ENCODE measurements around the gene SMC1B. TPM values are rescaled to one million over a fixed set of nuclear protein-coding genes. Genes with fewer than 3 reads are reported as not detected.

The SMC1B gene
- total and polyA plus RNA-seq, 12 donors = 0.05 TPM; not detected in 11

DNA sequence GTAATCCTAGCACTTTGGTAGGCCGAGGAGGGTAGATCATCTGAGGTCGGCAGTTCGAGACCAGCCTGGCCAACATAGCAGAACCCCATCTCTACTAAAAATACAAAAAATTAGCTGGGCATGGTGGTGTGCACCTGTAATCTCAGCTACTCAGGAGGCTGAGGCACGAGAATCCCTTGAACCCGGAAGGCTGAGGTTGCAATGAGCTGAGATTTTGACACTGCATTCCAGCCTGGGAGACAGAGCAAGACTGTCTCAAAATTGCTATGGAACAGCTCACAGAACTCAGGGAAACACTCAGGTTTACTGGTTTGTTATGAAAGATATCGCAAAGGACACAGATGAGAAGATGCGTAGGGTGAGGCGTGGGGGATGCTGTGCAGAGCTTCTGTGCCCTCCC is 101.0 kb downstream of the SMC1B start:
- H3K27ac ChIP-seq = no peak overlapping the region
- no peak for ATAC-seq
- no peak overlapping the region for H3K4me3 ChIP-seq
- no peak for DNase-seq
- peaks cover 0 to 7% (median 0%) of the 10 kb centered on the region in 9 donors for H3K36me3 ChIP-seq
- TF ChIP-seq, protein P1, sequence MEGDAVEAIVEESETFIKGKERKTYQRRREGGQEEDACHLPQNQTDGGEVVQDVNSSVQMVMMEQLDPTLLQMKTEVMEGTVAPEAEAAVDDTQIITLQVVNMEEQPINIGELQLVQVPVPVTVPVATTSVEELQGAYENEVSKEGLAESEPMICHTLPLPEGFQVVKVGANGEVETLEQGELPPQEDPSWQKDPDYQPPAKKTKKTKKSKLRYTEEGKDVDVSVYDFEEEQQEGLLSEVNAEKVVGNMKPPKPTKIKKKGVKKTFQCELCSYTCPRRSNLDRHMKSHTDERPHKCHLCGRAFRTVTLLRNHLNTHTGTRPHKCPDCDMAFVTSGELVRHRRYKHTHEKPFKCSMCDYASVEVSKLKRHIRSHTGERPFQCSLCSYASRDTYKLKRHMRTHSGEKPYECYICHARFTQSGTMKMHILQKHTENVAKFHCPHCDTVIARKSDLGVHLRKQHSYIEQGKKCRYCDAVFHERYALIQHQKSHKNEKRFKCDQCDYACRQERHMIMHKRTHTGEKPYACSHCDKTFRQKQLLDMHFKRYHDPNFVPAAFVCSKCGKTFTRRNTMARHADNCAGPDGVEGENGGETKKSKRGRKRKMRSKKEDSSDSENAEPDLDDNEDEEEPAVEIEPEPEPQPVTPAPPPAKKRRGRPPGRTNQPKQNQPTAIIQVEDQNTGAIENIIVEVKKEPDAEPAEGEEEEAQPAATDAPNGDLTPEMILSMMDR (IDR thresholded peaks at IDR 0.05) = no peak
- no peaks in the 10 kb centered on the region for H3K9me3 ChIP-seq
- 89 to 90% methylated on average over 8 of the region's 8 CpGs for WGBS, 2 donors
- intact Hi-C loops (cut with DNase I) = loop anchor here in 3 of 10 donors (5.0 to 10.0 kb wide), 2 partner anchors 40 to 122 kb away; no protein-coding TSS in a partner anchor
- H3K27me3 ChIP-seq = no peaks in the 10 kb centered on the region
- peaks cover 8 to 50% (median 41%) of the 10 kb centered on the region in 9 donors for H3K4me1 ChIP-seq

GRCh38 chr22:45310977-45311531 is 102.3 kb downstream of the SMC1B start:
- no peak for DNase-seq
- intact Hi-C loops (cut with DNase I) = loop anchor here in 4 of 10 donors (2.0 to 10.0 kb wide), 3 partner anchors 39 to 124 kb away; no protein-coding TSS in a partner anchor
- Histone ChIP-seq H3K9me3 (no peaks in the 10 kb centered on the region), H3K4me3 (peak overlapping the region; percentile 63 to 99 (median 97)), H3K27me3 (no peaks in the 10 kb centered on the region), H3K36me3 (peaks cover 0 to 7% (median 0%) of the 10 kb centered on the region in 9 donors), H3K27ac (peak overlapping the region in 8 of 10 donors; percentile 74 to 94 (median 86)), H3K4me1 (peaks cover 8 to 40% (median 30%) of the 10 kb centered on the region in 9 donors)
- TF ChIP-seq, protein P1 (IDR thresholded peaks at IDR 0.05) = no peak
- 48 to 56% methylated on average over 14 of the region's 14 CpGs for WGBS, 2 donors
- no peak for ATAC-seq

DNA sequence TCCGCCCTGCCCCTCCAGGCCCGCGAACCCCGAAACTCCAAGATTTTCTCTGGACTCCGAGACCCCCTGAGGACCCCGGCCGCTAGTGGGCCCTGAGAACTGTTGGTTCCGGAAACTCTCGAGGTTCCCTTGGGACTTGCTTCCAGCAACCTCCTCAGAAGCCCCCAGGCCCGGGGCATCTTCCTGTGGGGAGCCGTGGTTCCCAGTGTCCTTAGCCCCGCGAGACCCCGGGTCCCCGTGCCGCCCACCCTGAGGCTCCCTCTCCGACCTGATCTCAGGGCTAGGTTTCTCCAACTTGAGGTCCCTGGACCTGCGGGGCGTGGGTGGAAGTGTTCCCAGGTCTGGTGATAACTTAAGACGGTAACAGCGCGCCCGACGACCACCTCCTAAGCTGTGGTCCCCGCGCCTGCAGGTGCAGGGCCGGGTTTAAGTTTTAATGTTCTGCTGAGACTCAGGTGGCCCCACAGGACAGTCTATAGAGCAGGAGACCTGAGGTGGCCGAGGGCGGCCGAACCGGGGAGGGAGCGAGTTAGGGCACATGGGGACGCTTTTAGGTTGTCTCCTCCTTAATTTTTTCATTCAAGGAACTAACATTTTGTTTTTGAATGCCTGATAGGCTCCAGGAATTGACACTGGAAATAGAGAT is 102.9 kb downstream of the SMC1B start:
- Histone ChIP-seq H3K36me3 (peaks cover 0 to 7% (median 0%) of the 10 kb centered on the region in 9 donors), H3K27me3 (no peaks in the 10 kb centered on the region), H3K4me3 (peak overlapping the region; percentile 63 to 99 (median 97)), H3K27ac (peak overlapping the region; percentile 43 to 94 (median 86)), H3K4me1 (peaks cover 8 to 40% (median 30%) of the 10 kb centered on the region in 9 donors), H3K9me3 (no peaks in the 10 kb centered on the region)
- WGBS, 2 donors = 3 to 6% methylated on average over 30 to 33 of the region's 33 CpGs
- ATAC-seq (peak in 1 of 8 donors; percentile 4), DNase-seq (peak in 1 of 2 donors; percentile 29)
- TF ChIP-seq, protein P1 (IDR thresholded peaks at IDR 0.05) = no peak
- intact Hi-C loops (cut with DNase I) = loop anchor here in 4 of 10 donors (2.0 to 10.0 kb wide), 3 partner anchors 38 to 124 kb away; no protein-coding TSS in a partner anchor

DNA sequence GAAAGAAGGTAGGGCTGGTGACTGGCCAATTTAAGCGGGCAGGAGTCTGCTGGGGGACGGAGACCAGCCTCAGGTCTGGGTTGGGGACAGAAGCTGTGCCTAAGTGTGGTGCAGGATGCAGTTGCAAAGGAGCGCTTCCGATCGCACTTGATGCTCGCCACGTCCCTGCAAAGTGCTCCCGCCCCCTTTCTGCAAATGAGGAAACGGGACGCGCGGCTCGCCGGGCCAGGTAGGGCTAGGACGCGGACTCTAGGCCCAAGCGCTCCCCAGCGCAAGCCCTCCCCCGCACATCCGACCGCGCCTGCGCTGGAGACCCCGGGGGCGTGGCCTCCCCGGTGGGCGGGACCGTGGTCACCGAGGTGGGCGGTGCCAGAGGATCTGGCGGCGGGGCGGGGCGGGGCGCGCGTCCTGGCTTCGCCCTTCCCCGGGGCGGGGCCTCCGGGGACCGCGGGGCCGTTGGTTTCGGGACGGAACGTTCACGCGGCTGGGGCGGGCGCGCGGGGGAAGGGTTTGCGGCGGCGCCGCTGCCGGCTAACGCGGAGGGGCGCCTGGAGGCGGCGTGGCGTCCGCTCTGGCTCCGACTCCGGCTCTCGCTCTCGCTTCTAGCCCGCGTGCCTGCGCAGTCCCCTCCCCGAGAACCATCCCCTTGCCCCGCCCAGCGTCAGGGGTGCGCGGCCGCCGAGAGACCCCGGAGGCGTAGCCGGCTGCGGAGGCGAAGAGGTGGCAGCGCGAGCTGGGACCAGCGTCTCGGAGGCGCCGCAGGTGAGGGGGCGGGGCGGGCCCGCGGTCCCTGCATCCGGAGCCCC is 103.8 kb downstream of the SMC1B start, which contains the start of gene FAM118A:
Gene FAM118A, plus strand, starts transcription at position 513 of the 806 bp plus-strand sequence. CDS start 12,446 bp downstream, outside the sequence.
- WGBS, 2 donors = 1% methylated on average over 67 to 95 of the region's 95 CpGs
- Histone ChIP-seq H3K4me1 (peaks cover 8 to 37% (median 28%) of the 10 kb centered on the region in 9 donors), H3K36me3 (peaks cover 0 to 7% (median 0%) of the 10 kb centered on the region in 9 donors), H3K4me3 (peak within 1 kb of the TSS; percentile 63 to 99 (median 97)), H3K27ac (peak within 1 kb of the TSS; percentile 43 to 94 (median 86)), H3K27me3 (no peaks in the 10 kb centered on the region), H3K9me3 (no peaks in the 10 kb centered on the region)
- intact Hi-C loops (cut with DNase I) = loop anchor here in 7 of 10 donors (2.0 to 10.0 kb wide), 4 partner anchors 37 to 125 kb away; no protein-coding TSS in a partner anchor
- TF ChIP-seq, protein P1 (IDR thresholded peaks at IDR 0.05) = peak in 2 of 9 donors; percentile 24 to 28
- peak; percentile 91 to 96 for DNase-seq
- peak; percentile 95 to 97 (median 96) for ATAC-seq
